OCI-LY7 (cell line): Measurements from ENCODE around the gene KRTAP5-6. TPM values are rescaled to one million over a fixed set of nuclear protein-coding genes. Genes with fewer than 3 reads are reported as not detected.

ENCODE experiments used
- BruUV-seq: library from RNA; stranded (reverse); fragments of 400-500 nt; replicated peaks from 2 replicates; lab custom pipeline; 2021; lab: Mats Ljungman, UMichigan
- CTCF ChIA-PET: fragments of 300-600 bp; sonication (Branson Sonifier 250); formaldehyde crosslinking; loops from one replicate; lab custom pipeline; 2022; ENCODE audit warnings: antibody characterized with exemption; ENCODE audit not compliant: unreplicated experiment; lab: Charles Lee
- POLR2A ChIA-PET: fragments of 300-600 bp; sonication (Branson Sonifier 250); formaldehyde crosslinking; loops from one replicate; lab custom pipeline; 2022; ENCODE audit warnings: antibody characterized with exemption; lab: Charles Lee
- DNase-seq: peaks from one replicate; pipeline ENCODE4 v3.0.0-alpha.2; 2015; ENCODE audit warnings: low spot score
- H2AFZ ChIP-seq: fragments of 200-600 bp; sonication (generic), shearing (Covaris generic); 2 replicates; pipeline ENCODE4 v1.6.1; 2014; ENCODE audit warnings: mild to moderate bottlenecking, antibody characterized with exemption, low read length, moderate library complexity
- H3K27ac ChIP-seq: fragments of 200-600 bp; sonication (generic); 2 replicates; pipeline ENCODE4 v1.5.1; 2014; ENCODE audit warnings: mixed run types, low read depth, mild to moderate bottlenecking, moderate library complexity, low read length, inconsistent platforms; ENCODE audit not compliant: poor library complexity, severe bottlenecking
- H3K36me3 ChIP-seq: fragments of 200-600 bp; sonication (generic); 2 replicates; pipeline ENCODE4 v1.6.1; 2014; ENCODE audit warnings: mild to moderate bottlenecking, antibody characterized with exemption, low read length, moderate library complexity, mixed read lengths; ENCODE audit not compliant: insufficient read depth
- H3K4me1 ChIP-seq: fragments of 200-600 bp; sonication (generic); 2 replicates; pipeline ENCODE4 v1.5.1; 2014; ENCODE audit warnings: mild to moderate bottlenecking, low read length; ENCODE audit not compliant: insufficient read depth, poor library complexity, severe bottlenecking
- H3K4me2 ChIP-seq: fragments of 200-600 bp; sonication (generic); 2 replicates; pipeline ENCODE4 v1.6.1; 2014; ENCODE audit warnings: mild to moderate bottlenecking, low read length
- H3K4me3 ChIP-seq: fragments of 200-600 bp; sonication (generic); 2 replicates; pipeline ENCODE4 v1.5.1; 2014; ENCODE audit warnings: mild to moderate bottlenecking, low read depth, low read length; ENCODE audit not compliant: poor library complexity, severe bottlenecking
- H3K79me2 ChIP-seq: fragments of 200-600 bp; sonication (generic); 2 replicates; pipeline ENCODE4 v1.6.1; 2016; ENCODE audit warnings: low read depth, mild to moderate bottlenecking, low read length, moderate library complexity, mixed read lengths; ENCODE audit not compliant: insufficient read depth
- H3K9me2 ChIP-seq: fragments of 200-600 bp; sonication (generic); 2 replicates; pipeline ENCODE4 v1.6.1; 2016; ENCODE audit warnings: mild to moderate bottlenecking, low read length, mixed read lengths; ENCODE audit not compliant: insufficient read depth
- H3K9me3 ChIP-seq: fragments of 200-600 bp; sonication (generic); 2 replicates; pipeline ENCODE4 v1.6.1; 2014; ENCODE audit warnings: mild to moderate bottlenecking, mixed run types, low read length, mixed read lengths
- H4K20me1 ChIP-seq: fragments of 200-600 bp; sonication (generic); 2 replicates; pipeline ENCODE4 v1.6.1; 2014; ENCODE audit warnings: mild to moderate bottlenecking, antibody characterized with exemption, low read length, moderate library complexity, mixed read lengths; ENCODE audit not compliant: insufficient read depth
- CTCF ChIP-seq: fragments of 200-600 bp; sonication (generic); conservative IDR thresholded peaks from 2 replicates; pipeline ENCODE4 v1.5.1; 2014; ENCODE audit warnings: mild to moderate bottlenecking, antibody characterized with exemption, low read length, moderate library complexity, mixed read lengths
- EZH2phosphoT487 ChIP-seq: fragments of 200-600 bp; sonication (generic); IDR thresholded peaks from 2 replicates; pipeline ENCODE4 v1.6.1; 2018; ENCODE audit warnings: low read depth, borderline replicate concordance, mild to moderate bottlenecking, mixed run types, antibody characterized with exemption, low read length, moderate library complexity, mixed read lengths
- intact Hi-C: fragments of 100-400 bp; cut with micrococcal nuclease; formaldehyde crosslinking; loops from one replicate; pipeline ENCODE4 v1.10.0; 2022; ENCODE audit not compliant: unreplicated experiment
- total RNA-seq, 2 experiments: library from RNA; depleted of rRNA in 1 of 2; stranded (reverse); fragments of >200 nt in 1 of 2; shearing (Covaris generic) in 1 of 2; gene quantifications; 2 replicates each; pipeline ENCODE4 v1.2.3, GENCODE V29; 2014 to 2022

KRTAP5-6 gene
- total RNA-seq, 2 experiments from 2014 or later = not detected

- H3K9me2 ChIP-seq = no peaks in the 10 kb centered on the region
These were observed 33.1 kb downstream of the KRTAP5-6 start for GRCh38 chr11:1730059-1730629.

GRCh38 chr11:1731451-1732059, 34.6 kb downstream of the KRTAP5-6 start:
- no peak for DNase-seq
- intact Hi-C loops = no loop called here
- CTCF ChIA-PET = no interaction called here

More at GRCh38 chr11:1730059-1730629, 33.1 kb downstream of the KRTAP5-6 start:
- Histone ChIP-seq H3K79me2 (no peaks in the 10 kb centered on the region), H3K9me3 (no peaks in the 10 kb centered on the region), H3K27ac (no peak overlapping the region), H2AFZ (no peak overlapping the region), H3K36me3 (no peaks in the 10 kb centered on the region), H3K4me1 (peaks cover 13% of the 10 kb centered on the region), H3K4me2 (no peak overlapping the region), H3K4me3 (no peak overlapping the region), H4K20me1 (no peaks in the 10 kb centered on the region)
- no TSS peak for BruUV-seq
- ChIA-PET CTCF (no interaction called here), POLR2A (interaction anchor here (0.6 kb wide), 1 partner anchor 516 kb away, joined by 3 read pairs; no protein-coding TSS in a partner anchor)
- TF ChIP-seq EZH2phosphoT487 (no peak), CTCF (no peak)
- DNase-seq = no peak
- intact Hi-C loops = no loop called here

More at GRCh38 chr11:1731451-1732059, 34.6 kb downstream of the KRTAP5-6 start:
- Histone ChIP-seq H3K27ac (no peak overlapping the region), H3K79me2 (no peaks in the 10 kb centered on the region), H4K20me1 (no peaks in the 10 kb centered on the region), H3K36me3 (no peaks in the 10 kb centered on the region), H3K9me2 (no peaks in the 10 kb centered on the region), H2AFZ (no peak overlapping the region), H3K4me2 (no peak overlapping the region), H3K9me3 (no peaks in the 10 kb centered on the region), H3K4me1 (peaks cover 13% of the 10 kb centered on the region), H3K4me3 (no peak overlapping the region)
- TF ChIP-seq EZH2phosphoT487 = no peak
- TF ChIP-seq CTCF = no peak
- no TSS peak for BruUV-seq
- POLR2A ChIA-PET = no interaction called here
